Epithelial cell of proximal tubule (primary cell): ENCODE results near the gene MYRIP. TPM values are rescaled to one million over a fixed set of nuclear protein-coding genes. Genes with fewer than 3 reads are reported as not detected.
A peak's percentile ranks its signal among the peaks of the same experiment; 100 is the strongest.

ENCODE experiments used
- DNase-seq: peaks from one replicate; pipeline ENCODE4 v3.0.0-alpha.2; 2011; ENCODE audit warnings: low read depth
- H3K4me3 ChIP-seq: 2 replicates; pipeline ENCODE4 v1.5.1; 2011; ENCODE audit warnings: low read depth, mild to moderate bottlenecking, low read length
- CTCF ChIP-seq: conservative IDR thresholded peaks from 2 replicates; pipeline ENCODE4 v1.5.1; 2012; ENCODE audit warnings: low read depth, mild to moderate bottlenecking, low read length
- total RNA-seq: library from RNA; depleted of rRNA; stranded (reverse); fragments of >200 nt; gene quantifications from 2 replicates; pipeline ENCODE4 v1.2.3, GENCODE V29; 2015

Gene MYRIP
- total RNA-seq, 1 donor from 2014 or later = 0.12 TPM

GRCh38 chr3:40108643-40109042, 299.2 kb downstream of the MYRIP start:
- no peak for DNase-seq
- no peak overlapping the region for H3K4me3 ChIP-seq
- TF ChIP-seq CTCF = no peak

- no peak for DNase-seq
- TF ChIP-seq CTCF = peak; percentile 56
Measured at GRCh38 chr3:40109641-40110490, 300.5 kb downstream of the MYRIP start.

GRCh38 chr3:40116478-40117177, 307.2 kb downstream of the MYRIP start:
- no peak overlapping the region for H3K4me3 ChIP-seq
- no peak for DNase-seq
- no peak for TF ChIP-seq CTCF

More at GRCh38 chr3:40109641-40110490, 300.5 kb downstream of the MYRIP start:
- no peak overlapping the region for H3K4me3 ChIP-seq

- no peak for DNase-seq
- TF ChIP-seq CTCF = no peak
- H3K4me3 ChIP-seq = no peak overlapping the region
Measured at GRCh38 chr3:40118091-40118490, 308.7 kb downstream of the MYRIP start.

GRCh38 chr3:40120067-40120692, 310.8 kb downstream of the MYRIP start:
- DNase-seq = no peak
- no peak for TF ChIP-seq CTCF
- no peak overlapping the region for H3K4me3 ChIP-seq

GRCh38 chr3:40120806-40121205, 311.4 kb downstream of the MYRIP start:
- TF ChIP-seq CTCF = no peak
- no peak overlapping the region for H3K4me3 ChIP-seq
- peak; percentile 64 for DNase-seq
